ENCODE results near the gene GTSE1.

The GTSE1 gene

DNA sequence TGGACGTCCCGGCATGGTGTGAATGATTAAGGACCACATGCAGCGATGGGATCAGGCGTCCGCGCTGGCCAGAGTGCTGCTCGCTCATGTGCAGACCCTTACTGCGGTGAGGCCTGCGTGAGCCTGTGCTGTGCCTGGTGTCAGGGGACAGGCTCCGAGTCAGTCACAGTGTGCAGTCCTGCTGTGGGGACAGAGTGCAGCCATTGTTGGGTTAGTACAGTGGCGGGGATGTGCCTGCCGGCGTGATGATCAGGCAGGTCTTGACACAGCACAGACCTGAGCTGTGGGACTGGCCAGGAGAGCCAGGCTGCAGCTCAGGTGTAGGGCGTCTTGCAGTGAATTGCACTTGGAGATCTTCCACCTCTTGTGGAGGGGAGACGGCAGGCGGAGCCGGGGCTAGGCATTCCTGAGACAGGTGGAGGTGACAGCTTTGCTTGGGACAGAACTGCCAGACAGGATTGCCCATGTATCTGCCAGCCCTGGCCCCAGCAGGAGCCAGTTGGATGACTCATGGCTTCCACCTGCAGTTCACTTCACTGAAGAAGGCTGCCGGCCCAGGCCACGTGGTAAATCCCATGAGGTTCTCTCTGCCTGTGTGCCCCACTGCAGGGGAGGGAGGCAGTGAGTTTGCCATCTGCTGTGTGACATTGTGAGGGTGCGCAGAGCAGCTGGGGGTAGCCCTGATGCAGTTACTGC is 56.2 kb downstream of the GTSE1 start:
- no peak for DNase-seq (ENCODE audit: low read depth in 2 of 2)

DNA sequence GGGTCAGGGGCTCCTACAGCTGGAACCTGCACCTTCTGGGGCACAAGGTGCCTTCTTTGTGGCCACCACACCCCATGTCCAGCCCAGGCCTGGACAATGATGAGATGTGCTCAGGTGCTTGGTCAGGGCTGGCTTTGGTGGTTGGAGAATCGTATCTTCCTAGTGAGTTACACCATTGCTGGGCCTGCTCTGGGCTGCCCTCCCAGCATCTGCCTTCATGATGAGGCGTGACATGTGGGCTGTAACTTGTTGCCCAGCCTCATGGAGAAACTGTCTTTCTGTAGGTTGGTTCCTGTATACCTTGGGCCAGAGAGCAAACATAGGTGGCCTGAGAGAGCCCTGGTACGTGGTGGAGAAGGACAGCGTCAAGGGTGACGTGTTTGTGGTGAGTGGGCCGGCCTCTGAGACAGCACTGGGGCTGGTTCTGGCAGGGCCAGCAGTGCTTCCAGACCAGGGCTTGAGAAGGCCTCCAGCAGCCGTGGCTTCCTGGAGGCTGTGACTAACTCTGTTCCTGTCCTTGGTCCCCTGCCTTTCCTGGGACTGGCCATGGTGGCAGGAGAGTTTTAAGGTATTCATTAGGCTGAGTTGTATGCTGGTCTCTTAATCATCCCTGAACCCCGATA is 56.9 kb downstream of the GTSE1 start:
- no peak for DNase-seq (ENCODE audit: low read depth in 2 of 2)

GRCh38 chr22:46354176-46354992 is 57.7 kb downstream of the GTSE1 start:
- no peak for DNase-seq (ENCODE audit: low read depth in 2 of 2)

GRCh38 chr22:46354993-46355305 is 58.3 kb downstream of the GTSE1 start:
- DNase-seq (ENCODE audit: low read depth in 2 of 2), result no peak

- peak; percentile 49 to 52 for DNase-seq (ENCODE audit: low read depth in 2 of 2)
Observed at GRCh38 chr22:46355369-46355995, 58.8 kb downstream of the GTSE1 start.

GRCh38 chr22:46355996-46356471 is 59.4 kb downstream of the GTSE1 start:
- DNase-seq (ENCODE audit: low read depth in 2 of 2), result no peak

- no peak for DNase-seq (ENCODE audit: low read depth in 2 of 2)
Observed at GRCh38 chr22:46356496-46357480, 60.1 kb downstream of the GTSE1 start.

DNA sequence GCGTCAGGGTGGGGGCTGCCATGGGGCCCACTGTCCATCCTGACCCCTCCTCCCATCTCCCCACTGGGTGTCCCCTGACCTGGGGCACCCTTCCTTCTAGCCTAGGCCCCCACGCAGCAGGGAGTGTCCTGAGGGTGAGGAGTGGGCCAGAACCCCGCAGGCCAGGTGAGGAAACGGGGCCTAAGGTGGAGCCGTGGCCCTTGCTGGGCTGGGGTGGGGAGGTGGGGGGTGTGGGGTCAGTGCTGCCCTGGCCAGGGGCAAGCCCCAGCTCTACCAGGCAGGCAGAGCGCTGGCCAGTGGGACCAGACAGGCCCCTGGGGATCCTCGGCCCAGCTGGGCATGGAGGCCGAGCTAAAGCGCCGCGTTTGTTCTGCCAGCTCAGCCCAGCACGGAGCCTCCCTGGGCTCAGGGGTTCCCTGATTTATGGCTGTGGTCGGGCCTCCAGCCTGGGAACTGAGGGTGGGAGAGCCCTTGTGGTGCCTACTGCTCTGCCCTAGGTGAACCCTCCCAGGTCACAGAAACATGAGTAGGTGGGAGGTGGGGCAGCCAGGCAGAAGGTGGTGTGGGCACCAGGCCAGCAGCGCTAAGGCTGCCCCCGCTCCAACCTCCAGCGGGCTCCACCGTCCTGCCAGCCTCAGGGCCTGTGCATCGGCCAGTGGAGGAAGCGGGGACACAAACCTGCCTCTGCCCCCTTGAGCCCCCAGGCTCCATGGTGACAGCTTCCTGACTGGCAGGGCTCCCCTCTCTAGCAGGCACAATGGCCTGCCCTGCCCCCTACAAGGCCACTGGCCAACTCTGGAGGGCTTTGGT is 61.2 kb downstream of the GTSE1 start:
- DNase-seq (ENCODE audit: low read depth in 2 of 2), result no peak

DNA sequence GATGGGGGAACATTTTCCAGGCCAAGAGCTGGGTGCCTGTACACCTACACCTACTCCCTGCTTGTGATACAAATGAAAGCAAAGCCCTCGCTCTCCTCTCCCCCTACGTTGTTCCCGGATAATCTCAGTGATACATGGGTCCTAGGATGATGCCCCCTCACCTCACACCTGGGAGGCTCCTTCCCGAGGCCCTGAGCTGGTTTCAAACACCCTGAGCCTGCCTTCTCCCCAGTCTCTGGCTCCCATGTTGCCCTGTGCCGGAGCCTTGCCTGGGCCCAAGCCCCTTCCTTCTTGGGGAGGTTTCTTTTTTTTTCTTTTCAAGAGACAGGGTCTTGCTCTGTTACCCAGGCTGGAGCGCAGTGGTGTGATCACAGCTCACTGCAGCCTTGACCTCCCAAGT is 62.1 kb downstream of the GTSE1 start:
- no peak for DNase-seq (ENCODE audit: low read depth in 2 of 2)

DNA sequence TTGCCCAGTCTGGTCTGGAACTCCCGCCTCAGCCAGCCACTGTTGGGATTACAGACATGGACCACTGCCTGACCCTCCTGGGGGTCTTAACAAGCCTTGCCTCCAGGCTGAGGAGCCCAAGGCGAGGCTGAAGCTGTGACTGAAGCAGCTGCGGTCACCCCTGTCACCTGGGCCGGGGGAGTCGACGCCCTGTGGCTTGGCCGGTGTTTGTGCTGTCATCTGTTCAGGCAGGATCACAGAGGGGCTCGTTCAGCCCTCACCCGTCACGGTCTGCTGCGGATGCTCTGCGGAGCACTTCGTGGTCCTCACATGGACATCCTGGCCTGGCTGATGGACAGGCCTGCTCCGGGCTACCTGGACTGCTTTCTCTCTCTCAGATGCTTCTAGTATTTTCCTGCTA is 62.7 kb downstream of the GTSE1 start:
- no peak for DNase-seq (ENCODE audit: low read depth in 2 of 2)

DNA sequence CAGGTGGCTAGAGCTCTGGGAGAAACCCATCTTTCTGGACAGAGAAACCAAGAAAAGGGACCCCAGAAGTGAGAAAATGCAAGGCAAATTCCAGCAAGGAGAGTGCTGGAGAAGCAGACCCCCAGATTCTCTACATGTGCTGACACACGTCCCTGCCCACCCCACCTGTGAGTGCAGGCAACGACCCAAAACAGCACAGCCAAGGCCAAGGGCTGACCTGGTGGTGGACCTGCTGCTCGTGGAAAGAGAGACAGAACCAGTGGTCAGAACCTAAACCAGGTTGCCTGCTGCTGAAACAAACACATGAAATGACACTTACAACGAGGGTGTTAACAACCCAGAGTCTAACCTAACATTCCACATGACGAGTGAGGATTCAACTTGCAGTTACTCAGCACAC is 63.4 kb downstream of the GTSE1 start:
- no peak for DNase-seq (ENCODE audit: low read depth in 2 of 2)

DNA sequence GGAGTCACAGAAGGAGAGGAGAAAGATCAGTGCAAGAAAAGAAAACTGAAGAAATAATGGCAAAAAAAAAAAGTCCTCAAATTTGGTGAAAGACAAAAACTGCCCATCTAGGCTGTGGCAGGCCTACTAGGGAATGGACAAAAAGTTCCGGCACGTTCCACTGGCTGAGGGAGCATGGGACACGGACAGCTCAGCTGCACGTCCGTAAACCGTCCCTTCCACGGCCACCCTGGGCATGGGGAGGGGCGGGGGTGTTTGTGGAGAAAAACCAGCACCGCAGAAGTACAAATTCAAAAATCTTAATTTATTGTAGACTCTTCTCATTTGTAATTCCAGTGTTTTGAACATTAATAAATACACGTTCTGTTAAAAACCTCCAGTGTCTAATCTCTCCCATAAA is 64.2 kb downstream of the GTSE1 start:
- DNase-seq (ENCODE audit: low read depth in 2 of 2), result no peak

GRCh38 chr22:46361826-46362202 is 65.1 kb downstream of the GTSE1 start:
- no peak for DNase-seq (ENCODE audit: low read depth in 2 of 2)

- no peak for DNase-seq (ENCODE audit: low read depth in 2 of 2)
Observed at GRCh38 chr22:46362203-46362933, 65.7 kb downstream of the GTSE1 start.

DNA sequence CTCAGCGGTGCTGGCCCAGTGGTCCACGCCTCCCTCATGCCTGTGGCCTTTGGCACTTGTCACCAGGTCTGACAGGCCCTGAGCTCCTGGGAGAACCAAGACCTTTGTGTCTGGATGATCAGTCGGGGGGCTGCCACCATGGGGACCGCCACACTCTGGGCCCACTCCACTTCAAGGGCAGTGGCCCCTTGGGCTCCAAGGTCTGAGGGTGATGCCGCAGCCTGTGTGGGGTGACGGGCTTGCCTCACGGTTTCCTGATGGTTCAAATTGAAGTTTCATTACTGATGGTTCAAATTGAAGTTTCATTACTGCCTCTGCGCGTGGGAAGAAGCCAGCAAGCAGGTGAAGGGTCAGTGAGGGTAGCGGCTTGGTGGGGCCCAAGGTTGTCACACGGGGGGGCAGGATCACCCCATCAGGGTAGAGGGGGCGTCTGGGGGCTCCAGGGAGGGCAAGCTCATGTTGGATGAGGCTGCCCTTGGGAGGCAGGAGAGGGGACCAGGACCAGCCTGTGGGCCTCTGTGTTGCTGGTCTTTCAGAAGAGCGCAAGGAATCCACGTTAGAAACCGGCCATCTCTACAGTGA is 66.4 kb downstream of the GTSE1 start:
- no peak for DNase-seq (ENCODE audit: low read depth in 2 of 2)

GRCh38 chr22:46363611-46364321 is 67.1 kb downstream of the GTSE1 start:
- no peak for DNase-seq (ENCODE audit: low read depth in 2 of 2)

DNA sequence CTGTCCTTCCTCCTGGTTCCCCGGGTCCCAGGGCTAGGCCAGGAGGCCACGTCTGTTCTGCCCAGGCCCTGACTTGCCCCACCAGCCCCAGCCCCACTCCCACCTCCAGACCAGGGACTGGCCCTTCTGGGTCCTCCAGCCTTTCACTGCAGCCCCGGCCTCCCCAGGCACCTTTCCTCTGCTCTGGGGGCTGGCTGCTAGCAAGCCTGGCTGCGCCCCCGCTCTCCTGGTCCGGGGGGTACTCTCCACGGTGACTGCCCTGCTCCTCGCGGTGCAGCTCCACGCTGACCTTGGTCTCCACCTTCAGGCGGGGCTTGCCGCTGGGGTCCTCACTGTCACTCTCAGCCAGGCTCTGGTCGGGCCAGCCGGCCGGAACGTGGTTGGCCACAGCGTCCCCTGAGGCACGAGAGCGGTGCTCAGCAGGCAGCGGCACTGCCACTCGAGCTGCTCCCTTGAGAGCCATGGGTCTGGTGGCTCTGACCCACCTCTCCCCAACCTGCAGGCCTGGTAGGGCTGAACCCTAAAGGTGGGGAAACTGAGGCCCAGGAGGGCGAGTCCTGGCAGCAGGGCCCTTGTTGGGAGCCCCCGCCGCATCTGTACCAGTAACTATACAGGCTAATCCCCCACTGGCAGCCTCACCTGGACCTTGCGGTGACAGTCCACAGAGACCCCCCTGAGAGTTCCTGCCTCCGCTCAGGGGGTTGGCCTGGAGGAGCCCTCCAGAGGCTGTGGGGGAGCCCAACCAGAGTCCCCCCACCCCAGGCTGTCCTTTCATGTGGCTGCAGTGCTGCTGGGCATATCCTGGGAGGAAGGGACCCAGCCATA is 67.9 kb downstream of the GTSE1 start:
- DNase-seq (ENCODE audit: low read depth in 2 of 2), result no peak

DNA sequence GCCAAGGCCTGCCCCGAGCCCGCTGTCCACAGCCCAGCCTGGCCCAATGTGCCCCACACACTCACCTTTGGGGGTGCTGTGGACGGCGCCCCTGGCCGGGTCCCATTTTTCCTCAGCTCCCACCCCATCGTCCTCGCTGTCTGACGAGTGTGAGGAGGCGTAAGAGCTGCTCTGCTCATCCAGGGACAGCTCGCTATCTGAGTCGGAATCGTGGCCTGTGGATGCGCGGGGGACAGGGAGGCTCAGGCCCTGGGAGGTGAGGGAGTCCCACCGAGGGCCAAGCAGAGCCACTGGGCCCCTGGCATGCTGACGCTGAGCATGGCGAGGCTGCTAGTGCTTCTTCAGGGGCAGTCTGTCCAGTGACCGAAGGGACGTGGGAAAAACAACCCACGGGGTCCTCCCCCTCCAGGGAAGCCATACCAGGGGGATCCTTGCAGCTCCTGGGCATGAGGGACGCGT is 68.5 kb downstream of the GTSE1 start:
- DNase-seq (ENCODE audit: low read depth in 2 of 2), result no peak
